Rectal smooth muscle tissue (tissue), 1 donor: ENCODE results near the gene RHOB.

Experiments used
- H3K27ac ChIP-seq: one replicate; pipeline ENCODE4 v1.7.0; 2013; ENCODE audit warnings: low read depth, low read length, inconsistent platforms
- H3K27me3 ChIP-seq: one replicate; pipeline ENCODE4 v1.7.0; 2013; ENCODE audit warnings: low read length; ENCODE audit not compliant: control insufficient read depth, insufficient read depth
- H3K36me3 ChIP-seq: one replicate; pipeline ENCODE4 v1.7.0; 2013; ENCODE audit warnings: low read length; ENCODE audit not compliant: control insufficient read depth, insufficient read depth
- H3K4me1 ChIP-seq: one replicate; pipeline ENCODE4 v1.7.0; 2013; ENCODE audit warnings: low read length; ENCODE audit not compliant: control insufficient read depth, insufficient read depth
- H3K4me3 ChIP-seq: one replicate; pipeline ENCODE4 v1.7.0; 2013; ENCODE audit warnings: low read length
- H3K9ac ChIP-seq: one replicate; pipeline ENCODE4 v1.7.0; 2013; ENCODE audit warnings: low read length

The RHOB gene

DNA sequence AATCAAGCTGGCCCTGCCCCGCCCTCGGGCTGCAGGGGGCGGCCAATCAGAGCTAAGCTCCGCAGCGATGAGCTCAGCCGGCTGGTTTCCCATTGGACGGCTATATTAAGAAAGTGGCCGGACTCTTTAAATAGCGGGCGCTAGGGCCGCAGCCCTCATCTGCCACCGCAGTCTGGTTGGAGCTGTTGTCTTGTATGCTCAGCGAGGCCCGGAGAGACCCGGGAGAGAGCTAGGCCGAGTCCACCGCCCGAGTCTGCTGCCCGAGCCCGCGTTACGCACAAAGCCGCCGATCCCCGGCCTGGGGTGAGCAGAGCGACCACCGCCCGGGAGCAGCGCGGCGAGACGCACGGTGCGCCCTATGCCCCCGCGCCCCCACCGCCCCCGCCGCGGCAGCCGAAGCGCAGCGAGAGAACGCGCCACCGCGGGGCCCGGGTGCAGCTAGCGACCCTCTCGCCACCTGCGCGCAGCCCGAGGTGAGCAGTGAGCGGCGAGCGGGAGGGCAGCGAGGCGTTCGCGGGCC is at the start of gene RHOB:
Gene RHOB, plus strand, starts transcription at position 158 of the 520 bp plus-strand sequence. CDS start 392 bp downstream, outside the sequence.
- peak within 1 kb of the TSS; percentile 99 for H3K27ac ChIP-seq
- H3K4me1 ChIP-seq, result peaks cover 39% of the 10 kb centered on the region
- H3K4me3 ChIP-seq, result peak within 1 kb of the TSS; percentile 97
- no peaks in the 10 kb centered on the region for H3K27me3 ChIP-seq
- peak within 1 kb of the TSS; percentile 99 for H3K9ac ChIP-seq
- peaks cover 18% of the 10 kb centered on the region for H3K36me3 ChIP-seq

DNA sequence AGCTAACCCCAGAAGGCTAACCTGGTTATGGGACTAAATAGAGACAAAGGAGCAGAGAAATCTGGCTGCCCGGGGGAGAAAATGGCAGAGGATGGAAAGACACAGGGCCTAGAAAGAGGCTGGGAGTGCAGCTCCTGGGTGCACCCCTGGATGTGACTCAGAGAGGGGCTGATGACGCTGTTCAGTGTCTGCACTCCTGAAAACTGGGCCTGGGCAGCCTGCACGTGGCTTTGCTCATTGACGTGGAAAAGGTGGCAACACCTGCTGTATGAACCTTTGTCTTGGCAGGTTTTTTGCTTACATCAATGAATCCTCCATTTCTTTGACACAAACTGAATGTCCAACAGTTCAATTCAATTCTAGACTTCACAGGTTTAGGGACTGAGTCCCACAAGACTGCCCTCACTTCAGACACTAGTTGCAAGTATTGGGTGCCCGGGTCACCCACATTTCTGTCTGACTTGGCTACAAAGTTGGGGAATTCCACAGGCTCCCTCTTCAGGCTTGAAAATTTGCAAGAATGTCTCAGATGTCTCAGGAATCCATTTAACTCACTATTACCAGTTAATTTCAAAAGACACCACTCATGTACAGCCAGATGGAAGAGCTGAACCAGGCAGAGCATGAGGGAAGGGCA is 48.9 kb upstream of the RHOB start:
- no peak overlapping the region for H3K27ac ChIP-seq
- H3K27me3 ChIP-seq, result no peaks in the 10 kb centered on the region
- H3K9ac ChIP-seq, result no peak overlapping the region
- H3K4me3 ChIP-seq, result no peak overlapping the region
- no peaks in the 10 kb centered on the region for H3K36me3 ChIP-seq
- H3K4me1 ChIP-seq, result peaks cover under 1% of the 10 kb centered on the region

DNA sequence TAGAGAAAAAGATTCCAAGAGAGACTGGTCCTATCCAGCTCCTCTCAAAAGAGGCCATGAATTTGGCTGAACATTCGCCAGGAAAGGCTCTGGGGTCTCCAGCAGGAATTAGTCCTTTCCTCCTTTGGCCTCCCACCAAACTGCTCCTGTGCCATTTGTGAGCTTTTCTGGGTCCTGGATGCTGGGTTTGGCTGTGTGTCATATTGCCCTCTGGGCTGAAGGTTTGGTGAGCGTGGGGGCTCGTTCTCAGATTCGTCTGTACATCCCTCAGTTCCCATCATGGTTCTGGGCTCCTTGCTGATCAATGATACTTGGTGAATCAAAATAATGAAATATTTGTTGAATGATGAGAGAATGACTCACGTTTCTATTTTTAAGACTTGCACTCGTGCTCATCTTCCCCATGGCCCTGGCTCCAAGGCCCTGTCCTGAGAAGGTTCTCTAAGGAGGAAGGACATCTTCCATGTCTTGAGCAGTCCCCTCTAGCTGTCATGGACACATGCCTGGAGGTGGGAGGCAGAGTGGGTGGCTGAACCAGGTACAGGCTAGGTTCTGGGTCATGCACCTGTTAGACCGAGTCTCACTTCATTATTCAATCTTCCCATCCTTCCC is 47.8 kb upstream of the RHOB start:
- no peaks in the 10 kb centered on the region for H3K36me3 ChIP-seq
- no peak overlapping the region for H3K9ac ChIP-seq
- H3K27ac ChIP-seq, result no peak overlapping the region
- H3K27me3 ChIP-seq, result no peaks in the 10 kb centered on the region
- H3K4me3 ChIP-seq, result no peak overlapping the region
- peaks cover 9% of the 10 kb centered on the region for H3K4me1 ChIP-seq

DNA sequence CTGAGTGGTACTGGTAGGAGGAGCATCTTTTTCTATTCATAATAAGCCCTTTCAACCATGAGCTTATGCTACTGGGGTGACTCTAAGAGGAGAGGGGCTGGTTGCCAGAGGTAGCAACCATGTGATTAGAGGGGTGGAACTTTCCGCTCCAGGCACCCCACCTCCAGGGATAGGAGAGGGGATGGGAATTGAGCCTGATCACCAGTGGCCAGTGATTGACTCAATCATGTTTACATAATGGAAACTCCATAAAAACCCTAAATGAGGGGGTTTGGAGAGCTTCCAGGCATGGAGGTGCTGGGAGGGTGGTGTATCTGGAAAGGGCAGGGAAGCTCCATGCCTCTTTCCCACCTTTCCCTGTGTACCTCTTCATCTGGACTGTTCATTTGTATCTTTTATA is 46.6 kb upstream of the RHOB start:
- Histone ChIP-seq H3K27ac (no peak overlapping the region), H3K9ac (no peak overlapping the region), H3K4me1 (peaks cover 9% of the 10 kb centered on the region), H3K4me3 (no peak overlapping the region), H3K36me3 (no peaks in the 10 kb centered on the region), H3K27me3 (no peaks in the 10 kb centered on the region)

GRCh38 chr2:20400787-20401488 is 45.9 kb upstream of the RHOB start:
- no peaks in the 10 kb centered on the region for H3K27me3 ChIP-seq
- peaks cover 9% of the 10 kb centered on the region for H3K4me1 ChIP-seq
- no peaks in the 10 kb centered on the region for H3K36me3 ChIP-seq
- H3K9ac ChIP-seq, result no peak overlapping the region
- H3K27ac ChIP-seq, result no peak overlapping the region
- H3K4me3 ChIP-seq, result no peak overlapping the region

- H3K27ac ChIP-seq, result no peak overlapping the region
- no peaks in the 10 kb centered on the region for H3K36me3 ChIP-seq
- no peak overlapping the region for H3K4me3 ChIP-seq
- peaks cover 9% of the 10 kb centered on the region for H3K4me1 ChIP-seq
- H3K9ac ChIP-seq, result no peak overlapping the region
- H3K27me3 ChIP-seq, result no peaks in the 10 kb centered on the region
Observed at GRCh38 chr2:20401489-20401835, 45.4 kb upstream of the RHOB start.

DNA sequence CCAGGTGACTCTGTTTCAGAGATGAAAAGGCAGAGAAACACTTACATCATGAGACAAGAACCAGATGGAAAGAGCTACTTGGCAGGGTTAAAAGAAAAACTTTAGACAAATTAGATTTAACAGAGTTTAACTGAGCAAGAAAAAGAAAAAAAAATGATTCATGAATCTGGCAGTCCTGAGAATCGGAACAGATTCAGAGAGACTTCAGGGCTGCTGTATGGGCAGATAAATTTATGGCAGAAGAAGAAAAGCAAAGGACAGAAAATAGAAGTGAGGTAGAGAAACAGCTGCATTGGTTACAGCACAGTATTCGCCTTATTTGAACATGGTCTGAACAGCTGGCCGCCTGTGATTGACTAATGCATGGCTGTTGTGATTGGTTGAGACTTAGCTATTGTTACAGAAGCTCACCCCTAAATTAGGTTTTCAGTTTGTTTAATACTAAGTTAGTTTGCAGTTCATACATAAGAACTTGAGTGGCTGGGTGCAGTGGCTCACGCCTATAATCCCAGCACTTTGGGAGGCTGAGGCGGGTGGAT is 43.0 kb upstream of the RHOB start:
- no peaks in the 10 kb centered on the region for H3K36me3 ChIP-seq
- peak overlapping the region; percentile 80 for H3K27ac ChIP-seq
- H3K4me3 ChIP-seq, result no peak overlapping the region
- no peak overlapping the region for H3K9ac ChIP-seq
- H3K27me3 ChIP-seq, result no peaks in the 10 kb centered on the region
- peaks cover 9% of the 10 kb centered on the region for H3K4me1 ChIP-seq

- Histone ChIP-seq H3K36me3 (no peaks in the 10 kb centered on the region), H3K27ac (no peak overlapping the region), H3K9ac (no peak overlapping the region), H3K4me3 (no peak overlapping the region), H3K27me3 (no peaks in the 10 kb centered on the region), H3K4me1 (peaks cover 9% of the 10 kb centered on the region)
Observed at GRCh38 chr2:20404950-20405349, 41.9 kb upstream of the RHOB start.

GRCh38 chr2:20409039-20409438 is 37.8 kb upstream of the RHOB start:
- Histone ChIP-seq H3K4me3 (no peak overlapping the region), H3K4me1 (no peaks in the 10 kb centered on the region), H3K36me3 (no peaks in the 10 kb centered on the region), H3K27me3 (no peaks in the 10 kb centered on the region), H3K27ac (no peak overlapping the region), H3K9ac (no peak overlapping the region)

DNA sequence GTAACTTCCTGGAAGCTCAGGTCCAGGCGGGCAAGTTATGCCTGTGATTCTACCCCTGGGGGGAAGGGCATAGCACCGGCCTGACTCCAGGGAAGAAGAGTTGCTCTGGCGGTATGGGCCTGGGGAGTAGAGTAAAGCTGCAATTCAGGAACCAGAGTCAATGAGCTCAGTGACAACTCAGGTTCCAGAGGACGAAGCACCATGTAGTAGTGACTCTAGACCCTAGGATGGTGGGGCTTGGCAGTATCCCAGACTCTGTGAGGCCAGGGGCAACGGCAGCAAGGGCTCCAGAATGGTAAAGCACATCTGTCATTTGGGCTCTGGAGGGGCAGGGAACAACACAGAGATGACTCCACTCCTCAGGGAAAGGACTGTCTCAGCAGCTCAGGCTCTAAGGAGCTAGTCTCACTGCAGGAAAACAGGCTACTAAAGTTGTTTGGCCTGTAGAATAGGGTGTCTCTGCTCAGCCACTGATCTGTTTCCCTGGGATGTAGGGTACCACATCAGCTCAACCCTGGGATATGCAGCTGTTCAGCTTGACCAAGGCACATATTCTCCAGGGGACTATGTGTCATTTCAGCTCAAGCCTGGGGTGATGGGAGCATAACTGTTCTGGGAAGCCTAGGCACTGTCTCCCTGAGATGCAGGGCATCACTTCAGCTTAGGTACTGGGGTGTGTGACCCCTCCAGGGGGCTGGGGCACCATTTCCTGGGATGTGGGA is 36.2 kb upstream of the RHOB start:
- Histone ChIP-seq H3K4me3 (no peak overlapping the region), H3K9ac (no peak overlapping the region)

GRCh38 chr2:20411361-20411894 is 35.4 kb upstream of the RHOB start:
- no peaks in the 10 kb centered on the region for H3K27me3 ChIP-seq
- no peak overlapping the region for H3K4me3 ChIP-seq
- no peaks in the 10 kb centered on the region for H3K4me1 ChIP-seq
- H3K27ac ChIP-seq, result no peak overlapping the region
- no peaks in the 10 kb centered on the region for H3K36me3 ChIP-seq
- H3K9ac ChIP-seq, result no peak overlapping the region

More for the DNA sequence above, 36.2 kb upstream of the RHOB start:
- no peaks in the 10 kb centered on the region for H3K27me3 ChIP-seq
- H3K4me1 ChIP-seq, result no peaks in the 10 kb centered on the region
- H3K27ac ChIP-seq, result no peak overlapping the region
- H3K36me3 ChIP-seq, result no peaks in the 10 kb centered on the region

- Histone ChIP-seq H3K4me3 (no peak overlapping the region), H3K27me3 (no peaks in the 10 kb centered on the region), H3K9ac (no peak overlapping the region), H3K27ac (no peak overlapping the region), H3K4me1 (peaks cover 6% of the 10 kb centered on the region), H3K36me3 (no peaks in the 10 kb centered on the region)
Observed at GRCh38 chr2:20414806-20415205, 32.1 kb upstream of the RHOB start.
